MM.1S (cell line): Measurements from ENCODE around the gene KRTAP20-2.

Experiments used
- DNase-seq: peaks from one replicate; pipeline ENCODE4 v3.0.0-alpha.2; 2015
- H2AFZ ChIP-seq: fragments of 300-600 bp; sonication (generic); 2 replicates; pipeline ENCODE4 v1.6.0; 2016; ENCODE audit warnings: antibody characterized with exemption, low read length
- H3F3A ChIP-seq: fragments of 300-600 bp; sonication (generic); 2 replicates; pipeline ENCODE4 v1.6.1; 2016; ENCODE audit warnings: mild to moderate bottlenecking, antibody characterized with exemption, low read length, moderate library complexity, mixed read lengths; ENCODE audit not compliant: insufficient read depth
- H3K27ac ChIP-seq: fragments of 300-600 bp; sonication (generic); 2 replicates; pipeline ENCODE4 v1.5.1; 2016; ENCODE audit warnings: mild to moderate bottlenecking, low read length
- H3K27me3 ChIP-seq: fragments of 300-600 bp; sonication (generic); replicated peaks from 2 replicates; pipeline ENCODE4 v1.6.0; 2016; ENCODE audit warnings: low read length; ENCODE audit not compliant: insufficient read depth
- H3K36me3 ChIP-seq: fragments of 300-600 bp; sonication (generic); replicated peaks from 2 replicates; pipeline ENCODE4 v1.6.1; 2016; ENCODE audit warnings: mild to moderate bottlenecking, low read length, mixed read lengths; ENCODE audit not compliant: insufficient read depth
- H3K4me1 ChIP-seq: fragments of 300-600 bp; sonication (generic); 2 replicates; pipeline ENCODE4 v1.6.1; 2016; ENCODE audit warnings: low read length, mixed read lengths
- H3K4me2 ChIP-seq: fragments of 300-600 bp; sonication (generic); 2 replicates; pipeline ENCODE4 v1.6.0; 2016; ENCODE audit warnings: low read depth, low read length
- H3K4me3 ChIP-seq: fragments of 300-600 bp; sonication (generic); 2 replicates; pipeline ENCODE4 v1.5.1; 2016; ENCODE audit warnings: low read length, mixed read lengths
- H3K79me2 ChIP-seq: fragments of 300-600 bp; sonication (generic); 2 replicates; pipeline ENCODE4 v1.6.1; 2016; ENCODE audit warnings: mixed run types, low read length, mixed read lengths
- H3K9ac ChIP-seq: fragments of 300-600 bp; sonication (generic); 2 replicates; pipeline ENCODE4 v1.6.1; 2016; ENCODE audit warnings: low read length, mixed read lengths
- H3K9me2 ChIP-seq: fragments of 300-600 bp; sonication (generic); replicated peaks from 2 replicates; pipeline ENCODE4 v1.6.1; 2016; ENCODE audit warnings: mild to moderate bottlenecking, low read length, mixed read lengths; ENCODE audit not compliant: insufficient read depth
- H3K9me3 ChIP-seq: fragments of 300-600 bp; sonication (generic); replicated peaks from 2 replicates; pipeline ENCODE4 v1.6.1; 2016; ENCODE audit warnings: mild to moderate bottlenecking, low read length, mixed read lengths; ENCODE audit not compliant: insufficient read depth
- H4K20me1 ChIP-seq: fragments of 300-600 bp; sonication (generic); 2 replicates; pipeline ENCODE4 v1.6.1; 2016; ENCODE audit warnings: mild to moderate bottlenecking, low read length, moderate library complexity, mixed read lengths; ENCODE audit not compliant: insufficient read depth
- CTCF ChIP-seq: fragments of 300-600 bp; sonication (generic); IDR thresholded peaks from 2 replicates; pipeline ENCODE4 v1.5.1; 2016; ENCODE audit warnings: antibody characterized with exemption, low read length, mixed read lengths
- EZH2 ChIP-seq: fragments of 300-600 bp; sonication (generic); optimal IDR thresholded peaks from 2 replicates; pipeline ENCODE3; 2017; ENCODE audit warnings: low read depth, mild to moderate bottlenecking, antibody characterized with exemption, low read length, mixed read lengths
- EZH2phosphoT487 ChIP-seq: fragments of 300-600 bp; sonication (generic); IDR thresholded peaks from 2 replicates; pipeline ENCODE4 v1.6.1; 2018; ENCODE audit warnings: antibody characterized with exemption, low read length

Gene KRTAP20-2

GRCh38 chr21:30598802-30599201, 36.2 kb upstream of the KRTAP20-2 start, which contains the start of gene KRTAP6-2:
Gene KRTAP6-2 (minus strand): TSS chr21:30598902. CDS start chr21:30598874, 28 bp downstream.
- no peaks in the 10 kb centered on the region for H3K4me1 ChIP-seq
- no peaks in the 10 kb centered on the region for H3K36me3 ChIP-seq
- H3K27ac ChIP-seq = no peak within 1 kb of the TSS
- no peak within 1 kb of the TSS for H3K4me2 ChIP-seq
- no peaks in the 10 kb centered on the region for H3K79me2 ChIP-seq
- no peak for DNase-seq
- no peak for TF ChIP-seq CTCF
- TF ChIP-seq EZH2 = no peak
- TF ChIP-seq EZH2phosphoT487 = no peak
- no peaks in the 10 kb centered on the region for H4K20me1 ChIP-seq
- H2AFZ ChIP-seq = no peak within 1 kb of the TSS
- no peak within 1 kb of the TSS for H3K9ac ChIP-seq
- no peak within 1 kb of the TSS for H3K4me3 ChIP-seq
- no peaks in the 10 kb centered on the region for H3K9me3 ChIP-seq
- no peaks in the 10 kb centered on the region for H3K27me3 ChIP-seq
- H3F3A ChIP-seq = no peaks in the 10 kb centered on the region
- no peaks in the 10 kb centered on the region for H3K9me2 ChIP-seq

DNA sequence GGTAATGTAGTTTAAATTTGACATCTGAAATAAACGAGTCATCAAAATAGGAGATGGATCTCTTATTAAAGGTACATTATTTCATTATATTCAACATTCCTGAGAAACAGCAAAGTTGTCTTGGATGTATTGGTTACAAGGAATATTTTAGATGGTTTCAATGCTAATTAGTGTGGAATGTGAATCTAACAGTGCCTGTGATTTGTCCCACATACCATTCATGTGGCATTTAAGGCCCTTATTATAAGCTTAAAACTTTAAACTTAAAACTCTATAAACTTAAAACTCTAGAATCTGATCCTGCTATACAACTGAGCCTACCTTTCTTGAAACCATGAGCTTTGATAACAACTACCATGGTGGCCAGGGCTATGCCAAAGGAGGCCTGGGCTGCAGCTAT, 34.2 kb upstream of the KRTAP20-2 start, which contains the start of gene KRTAP22-1:
TSS of gene KRTAP22-1 (plus strand) at position 301 of the 400 bp plus-strand sequence.
- H3K4me3 ChIP-seq = no peak within 1 kb of the TSS
- no peak for TF ChIP-seq CTCF
- TF ChIP-seq EZH2 = no peak
- no peak for TF ChIP-seq EZH2phosphoT487
- no peak within 1 kb of the TSS for H2AFZ ChIP-seq

GRCh38 chr21:30605968-30606367, 29.0 kb upstream of the KRTAP20-2 start:
- Histone ChIP-seq H3K4me2 (no peak overlapping the region), H3K9me3 (no peaks in the 10 kb centered on the region), H3F3A (no peaks in the 10 kb centered on the region), H3K9ac (no peak overlapping the region), H3K36me3 (no peaks in the 10 kb centered on the region), H3K27ac (no peak overlapping the region), H3K27me3 (no peaks in the 10 kb centered on the region), H3K4me3 (no peak overlapping the region), H3K9me2 (no peaks in the 10 kb centered on the region), H3K4me1 (peaks cover 5% of the 10 kb centered on the region; the same call in 1 of the 2 replicates), H3K79me2 (no peaks in the 10 kb centered on the region), H2AFZ (no peak overlapping the region), H4K20me1 (no peaks in the 10 kb centered on the region)
- DNase-seq = no peak
- no peak for TF ChIP-seq EZH2phosphoT487
- no peak for TF ChIP-seq CTCF
- no peak for TF ChIP-seq EZH2

More for the DNA sequence above, 34.2 kb upstream of the KRTAP20-2 start, which contains the start of gene KRTAP22-1:
- Histone ChIP-seq H3K4me2 (no peak within 1 kb of the TSS), H3K79me2 (no peaks in the 10 kb centered on the region), H3K27me3 (no peaks in the 10 kb centered on the region), H3K9ac (no peak within 1 kb of the TSS), H3K9me3 (no peaks in the 10 kb centered on the region), H4K20me1 (no peaks in the 10 kb centered on the region), H3K27ac (no peak within 1 kb of the TSS), H3K36me3 (no peaks in the 10 kb centered on the region), H3F3A (no peaks in the 10 kb centered on the region), H3K9me2 (no peaks in the 10 kb centered on the region), H3K4me1 (peaks cover 5% of the 10 kb centered on the region; the same call in 1 of the 2 replicates)
- no peak for DNase-seq
